GM23338 (cell line): ENCODE measurements around the gene OTUD7B. TPM values are rescaled to one million over a fixed set of nuclear protein-coding genes. Genes with fewer than 3 reads are reported as not detected.

ENCODE experiments used
- ATAC-seq: fragments of 200-7000 bp; cut with Tn5 transposase; 3 replicates; pipeline ENCODE4 v1.9.1; 2020
- DNase-seq: peaks from one replicate; pipeline ENCODE4 v3.0.0-alpha.2; 2015; ENCODE audit warnings: low spot score
- H2AFZ ChIP-seq: fragments of 200-600 bp; sonication (generic); 2 replicates; pipeline ENCODE4 v1.8.0; 2016; ENCODE audit warnings: antibody characterized with exemption, mild to moderate bottlenecking, moderate library complexity
- H3F3A ChIP-seq: fragments of 200-600 bp; sonication (generic); replicated peaks from 2 replicates; pipeline ENCODE4 v1.8.0; 2017; ENCODE audit warnings: antibody characterized with exemption, mixed run types, low read depth
- H3K27ac ChIP-seq: fragments of 200-600 bp; sonication (generic); 2 replicates; pipeline ENCODE4 v1.6.1; 2016; ENCODE audit warnings: low read depth
- H3K27me3 ChIP-seq: fragments of 200-600 bp; sonication (generic); 2 replicates; pipeline ENCODE4 v1.8.0; 2016; ENCODE audit warnings: mild to moderate bottlenecking, mixed run types, moderate library complexity; ENCODE audit not compliant: insufficient read depth
- H3K36me3 ChIP-seq: fragments of 200-600 bp; sonication (generic); 2 replicates; pipeline ENCODE4 v1.8.0; 2016; ENCODE audit warnings: mild to moderate bottlenecking; ENCODE audit not compliant: insufficient read depth
- H3K4me1 ChIP-seq: fragments of 200-600 bp; sonication (generic); 2 replicates; pipeline ENCODE4 v1.8.0; 2016; ENCODE audit warnings: mild to moderate bottlenecking, moderate library complexity; ENCODE audit not compliant: insufficient read depth
- H3K4me2 ChIP-seq: fragments of 200-600 bp; sonication (generic); 2 replicates; pipeline ENCODE4 v1.7.1; 2017; ENCODE audit warnings: mixed run types
- H3K4me3 ChIP-seq: fragments of 200-600 bp; sonication (generic); 2 replicates; pipeline ENCODE4 v1.6.1; 2016; ENCODE audit warnings: mixed run types
- H3K79me2 ChIP-seq: fragments of 200-600 bp; sonication (generic); replicated peaks from 2 replicates; pipeline ENCODE4 v1.8.0; 2017; ENCODE audit warnings: mild to moderate bottlenecking; ENCODE audit not compliant: insufficient read depth
- H3K9me2 ChIP-seq: fragments of 200-600 bp; sonication (generic); 2 replicates; pipeline ENCODE4 v1.8.0; 2017; ENCODE audit not compliant: insufficient read depth
- H4K20me1 ChIP-seq: fragments of 200-600 bp; sonication (generic); replicated peaks from 2 replicates; pipeline ENCODE4 v1.8.0; 2017; ENCODE audit warnings: mild to moderate bottlenecking; ENCODE audit not compliant: insufficient read depth
- H3K27ac Mint-ChIP-seq: 2 replicates; pipeline ENCODE4 v1.8.0; 2020; ENCODE audit warnings: inconsistent platforms, mild to moderate bottlenecking, moderate library complexity, mixed read lengths
- H3K27me3 Mint-ChIP-seq: 3 replicates; pipeline ENCODE4 v1.8.0; 2022; ENCODE audit warnings: low read depth, mild to moderate bottlenecking, moderate library complexity, mixed read lengths, inconsistent platforms; ENCODE audit not compliant: insufficient read depth, poor library complexity
- H3K36me3 Mint-ChIP-seq: 3 replicates; pipeline ENCODE4 v1.8.0; 2021; ENCODE audit warnings: low read depth, mild to moderate bottlenecking, inconsistent platforms, moderate library complexity, mixed read lengths
- H3K4me1 Mint-ChIP-seq: 3 replicates; pipeline ENCODE4 v1.8.0; 2020; ENCODE audit warnings: mild to moderate bottlenecking, inconsistent platforms, mixed read lengths
- H3K4me3 Mint-ChIP-seq: 3 replicates; pipeline ENCODE4 v1.8.0; 2021; ENCODE audit warnings: moderate library complexity, mild to moderate bottlenecking, inconsistent platforms, mixed read lengths
- H3K9me3 Mint-ChIP-seq: 3 replicates; pipeline ENCODE4 v1.8.0; 2020; ENCODE audit warnings: moderate library complexity, mild to moderate bottlenecking, inconsistent platforms, mixed read lengths
- CREB1 ChIP-seq: fragments of 250-450 bp; sonication (Bioruptor Pico); IDR thresholded peaks from 2 replicates; pipeline ENCODE4 v1.5.0; 2020; ENCODE audit warnings: low read depth, mild to moderate bottlenecking, moderate library complexity
- EZH2 ChIP-seq: fragments of 200-600 bp; sonication (generic); IDR thresholded peaks from one replicate; pipeline ENCODE4 v1.8.0; 2017; ENCODE audit warnings: antibody characterized with exemption, mild to moderate bottlenecking, low read depth; ENCODE audit not compliant: unreplicated experiment
- EZH2phosphoT487 ChIP-seq: fragments of 200-600 bp; sonication (generic); IDR thresholded peaks from one replicate; pipeline ENCODE4 v1.8.1; 2018; ENCODE audit warnings: antibody characterized with exemption; ENCODE audit not compliant: unreplicated experiment
- POLR2AphosphoS5 ChIP-seq: IDR thresholded peaks from 2 replicates; pipeline ENCODE4 v1.6.1; 2016; ENCODE audit warnings: antibody characterized with exemption, low read depth
- STAT1 ChIP-seq: IDR thresholded peaks from one replicate; pipeline ENCODE4 v1.6.1; 2016; ENCODE audit warnings: antibody characterized with exemption; ENCODE audit not compliant: unreplicated experiment
- ZNF114 ChIP-seq: fragments of 250-450 bp; sonication (Bioruptor Pico); IDR thresholded peaks from 2 replicates; pipeline ENCODE4 v1.5.0; 2020; ENCODE audit warnings: mild to moderate bottlenecking, moderate library complexity
- ZNF331 ChIP-seq: fragments of 250-450 bp; sonication (Bioruptor Pico); IDR thresholded peaks from 2 replicates; pipeline ENCODE4 v1.5.0; 2020; ENCODE audit warnings: low read depth, mild to moderate bottlenecking, moderate library complexity
- polyA plus RNA-seq: library from polyadenylated mRNA; unstranded; fragments of >200 nt; fragmentation: Nextera tagmentation; extraction: Ambion mirVana; gene quantifications from 2 replicates; pipeline ENCODE4 v1.2.1, GENCODE V29; 2016
- total RNA-seq: library from RNA; depleted of rRNA; stranded (reverse); fragments of >200 nt; shearing (Covaris generic); gene quantifications from 2 replicates; pipeline ENCODE4 v1.2.3, GENCODE V29; 2014
- TF ChIP-seq, protein P1 (sequence below): fragments of 250-450 bp; sonication (Bioruptor Pico); IDR thresholded peaks from 2 replicates; pipeline ENCODE4 v1.5.0; 2020; ENCODE audit warnings: mild to moderate bottlenecking, moderate library complexity
- TF ChIP-seq, protein P2 (sequence below): IDR thresholded peaks from 2 replicates; pipeline ENCODE4 v1.6.1; 2016; ENCODE audit warnings: antibody characterized with exemption

The OTUD7B gene
- total and polyA plus RNA-seq, 2 experiments from 2014 or later, result 3.7 to 9.9 TPM

DNA sequence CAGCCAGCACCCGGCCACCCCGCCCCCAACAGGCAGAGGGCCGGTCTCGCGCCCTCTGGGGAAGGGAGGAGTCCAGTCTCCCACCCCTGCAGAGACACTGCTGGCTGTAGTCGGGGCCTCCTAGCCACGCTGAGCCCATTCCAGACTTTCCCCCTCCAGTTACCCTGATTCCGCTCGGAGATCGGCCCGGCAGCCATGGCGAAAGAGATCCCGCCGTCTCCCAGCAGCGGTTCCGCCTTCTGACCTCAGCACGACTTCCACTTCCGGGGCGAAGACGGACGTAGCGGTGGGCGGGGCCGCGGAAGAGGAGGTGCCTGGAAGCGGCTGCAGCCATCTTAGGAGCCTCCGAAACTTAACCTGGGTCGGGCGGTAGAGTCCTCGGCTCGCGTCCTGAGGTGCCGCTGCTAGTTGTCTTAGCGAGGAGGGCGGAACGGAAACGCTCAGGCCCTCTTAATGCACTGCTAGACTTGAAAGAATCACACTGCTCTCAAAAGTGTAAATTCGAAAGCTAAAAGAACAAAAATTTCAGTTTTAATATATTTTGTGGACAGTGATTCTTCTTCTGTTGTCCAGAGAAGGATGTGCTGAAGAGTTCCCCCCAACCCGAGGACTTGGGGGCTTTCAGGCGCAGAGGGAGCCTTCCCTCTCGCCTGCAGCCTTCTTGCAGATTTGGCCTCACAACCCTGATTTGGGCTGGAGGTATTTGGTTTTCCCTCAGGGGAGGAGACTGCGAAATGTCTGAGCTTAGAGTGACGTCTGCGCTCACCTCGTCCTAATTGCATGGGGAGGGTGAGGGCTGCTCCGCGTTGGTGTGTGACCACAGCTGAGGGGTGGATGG lies 82.7 kb downstream of the OTUD7B start, which contains the start of gene SF3B4:
Gene SF3B4 (minus strand): TSS at position 241 of the 838 bp plus-strand sequence. CDS start 44 bp downstream, at position 197.
- Histone ChIP-seq H3K9me2 (no peaks in the 10 kb centered on the region), H2AFZ (no peak within 1 kb of the TSS)

DNA sequence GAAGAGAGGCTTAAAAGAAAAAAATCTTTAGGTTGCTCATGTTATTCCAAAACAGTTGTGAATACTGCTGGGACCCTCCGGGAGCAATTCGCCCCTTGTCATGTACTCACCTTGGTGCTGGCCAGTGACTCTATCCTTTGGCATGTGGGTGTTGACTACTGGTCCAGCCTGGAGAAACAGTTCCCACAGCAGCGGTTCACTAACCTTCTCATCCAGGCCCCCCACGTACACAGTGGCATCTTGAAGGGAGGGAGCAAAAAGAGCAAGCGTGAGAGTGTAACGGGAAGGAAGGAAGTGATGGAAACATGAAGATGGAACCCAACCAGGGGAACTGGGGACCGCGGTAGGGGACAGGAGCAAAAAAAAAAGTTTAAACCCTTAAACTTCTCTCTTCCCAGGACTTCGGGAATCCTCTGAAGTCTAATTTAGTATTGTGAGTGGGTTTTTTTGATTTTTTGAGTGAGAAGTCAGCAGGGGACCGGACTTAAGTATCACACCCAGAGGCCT lies 83.4 kb downstream of the OTUD7B start:
- no peaks in the 10 kb centered on the region for H3K27me3 ChIP-seq
- peaks cover 16% of the 10 kb centered on the region for H3K4me1 Mint-ChIP-seq
- peaks cover 12% of the 10 kb centered on the region for H4K20me1 ChIP-seq
- peak overlapping the region; percentile 75 for H3K4me3 ChIP-seq
- ATAC-seq (no peak), DNase-seq (no peak)
- peaks cover 40% of the 10 kb centered on the region for H3K36me3 ChIP-seq
- H3K36me3 Mint-ChIP-seq, result peaks cover 48% of the 10 kb centered on the region
- H3K4me2 ChIP-seq, result peak overlapping the region; percentile 88
- no peaks in the 10 kb centered on the region for H3K9me2 ChIP-seq
- H3F3A ChIP-seq, result peaks cover 16% of the 10 kb centered on the region
- no peaks in the 10 kb centered on the region for H3K9me3 Mint-ChIP-seq
- no peak overlapping the region for H2AFZ ChIP-seq
- H3K79me2 ChIP-seq, result peaks cover 32% of the 10 kb centered on the region
- peak overlapping the region; percentile 100 for H3K27ac ChIP-seq
- H3K4me3 Mint-ChIP-seq, result peak overlapping the region; percentile 98
- H3K27me3 Mint-ChIP-seq, result peaks cover 5% of the 10 kb centered on the region
- H3K4me1 ChIP-seq, result peaks cover 20% of the 10 kb centered on the region
- H3K27ac Mint-ChIP-seq, result peak overlapping the region; percentile 95
- TF ChIP-seq, protein P1, sequence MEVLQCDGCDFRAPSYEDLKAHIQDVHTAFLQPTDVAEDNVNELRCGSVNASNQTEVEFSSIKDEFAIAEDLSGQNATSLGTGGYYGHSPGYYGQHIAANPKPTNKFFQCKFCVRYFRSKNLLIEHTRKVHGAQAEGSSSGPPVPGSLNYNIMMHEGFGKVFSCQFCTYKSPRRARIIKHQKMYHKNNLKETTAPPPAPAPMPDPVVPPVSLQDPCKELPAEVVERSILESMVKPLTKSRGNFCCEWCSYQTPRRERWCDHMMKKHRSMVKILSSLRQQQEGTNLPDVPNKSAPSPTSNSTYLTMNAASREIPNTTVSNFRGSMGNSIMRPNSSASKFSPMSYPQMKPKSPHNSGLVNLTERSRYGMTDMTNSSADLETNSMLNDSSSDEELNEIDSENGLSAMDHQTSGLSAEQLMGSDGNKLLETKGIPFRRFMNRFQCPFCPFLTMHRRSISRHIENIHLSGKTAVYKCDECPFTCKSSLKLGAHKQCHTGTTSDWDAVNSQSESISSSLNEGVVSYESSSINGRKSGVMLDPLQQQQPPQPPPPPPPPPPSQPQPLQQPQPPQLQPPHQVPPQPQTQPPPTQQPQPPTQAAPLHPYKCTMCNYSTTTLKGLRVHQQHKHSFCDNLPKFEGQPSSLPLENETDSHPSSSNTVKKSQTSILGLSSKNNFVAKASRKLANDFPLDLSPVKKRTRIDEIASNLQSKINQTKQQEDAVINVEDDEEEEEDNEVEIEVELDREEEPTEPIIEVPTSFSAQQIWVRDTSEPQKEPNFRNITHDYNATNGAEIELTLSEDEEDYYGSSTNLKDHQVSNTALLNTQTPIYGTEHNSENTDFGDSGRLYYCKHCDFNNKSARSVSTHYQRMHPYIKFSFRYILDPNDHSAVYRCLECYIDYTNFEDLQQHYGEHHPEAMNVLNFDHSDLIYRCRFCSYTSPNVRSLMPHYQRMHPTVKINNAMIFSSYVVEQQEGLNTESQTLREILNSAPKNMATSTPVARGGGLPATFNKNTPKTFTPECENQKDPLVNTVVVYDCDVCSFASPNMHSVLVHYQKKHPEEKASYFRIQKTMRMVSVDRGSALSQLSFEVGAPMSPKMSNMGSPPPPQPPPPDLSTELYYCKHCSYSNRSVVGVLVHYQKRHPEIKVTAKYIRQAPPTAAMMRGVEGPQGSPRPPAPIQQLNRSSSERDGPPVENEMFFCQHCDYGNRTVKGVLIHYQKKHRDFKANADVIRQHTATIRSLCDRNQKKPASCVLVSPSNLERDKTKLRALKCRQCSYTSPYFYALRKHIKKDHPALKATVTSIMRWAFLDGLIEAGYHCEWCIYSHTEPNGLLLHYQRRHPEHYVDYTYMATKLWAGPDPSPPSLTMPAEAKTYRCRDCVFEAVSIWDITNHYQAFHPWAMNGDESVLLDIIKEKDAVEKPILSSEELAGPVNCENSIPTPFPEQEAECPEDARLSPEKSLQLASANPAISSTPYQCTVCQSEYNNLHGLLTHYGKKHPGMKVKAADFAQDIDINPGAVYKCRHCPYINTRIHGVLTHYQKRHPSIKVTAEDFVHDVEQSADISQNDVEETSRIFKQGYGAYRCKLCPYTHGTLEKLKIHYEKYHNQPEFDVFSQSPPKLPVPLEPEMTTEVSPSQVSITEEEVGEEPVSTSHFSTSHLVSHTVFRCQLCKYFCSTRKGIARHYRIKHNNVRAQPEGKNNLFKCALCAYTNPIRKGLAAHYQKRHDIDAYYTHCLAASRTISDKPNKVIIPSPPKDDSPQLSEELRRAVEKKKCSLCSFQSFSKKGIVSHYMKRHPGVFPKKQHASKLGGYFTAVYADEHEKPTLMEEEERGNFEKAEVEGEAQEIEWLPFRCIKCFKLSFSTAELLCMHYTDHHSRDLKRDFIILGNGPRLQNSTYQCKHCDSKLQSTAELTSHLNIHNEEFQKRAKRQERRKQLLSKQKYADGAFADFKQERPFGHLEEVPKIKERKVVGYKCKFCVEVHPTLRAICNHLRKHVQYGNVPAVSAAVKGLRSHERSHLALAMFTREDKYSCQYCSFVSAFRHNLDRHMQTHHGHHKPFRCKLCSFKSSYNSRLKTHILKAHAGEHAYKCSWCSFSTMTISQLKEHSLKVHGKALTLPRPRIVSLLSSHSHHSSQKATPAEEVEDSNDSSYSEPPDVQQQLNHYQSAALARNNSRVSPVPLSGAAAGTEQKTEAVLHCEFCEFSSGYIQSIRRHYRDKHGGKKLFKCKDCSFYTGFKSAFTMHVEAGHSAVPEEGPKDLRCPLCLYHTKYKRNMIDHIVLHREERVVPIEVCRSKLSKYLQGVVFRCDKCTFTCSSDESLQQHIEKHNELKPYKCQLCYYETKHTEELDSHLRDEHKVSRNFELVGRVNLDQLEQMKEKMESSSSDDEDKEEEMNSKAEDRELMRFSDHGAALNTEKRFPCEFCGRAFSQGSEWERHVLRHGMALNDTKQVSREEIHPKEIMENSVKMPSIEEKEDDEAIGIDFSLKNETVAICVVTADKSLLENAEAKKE (CRISPR knock-in tag), result no peak
- TF ChIP-seq POLR2AphosphoS5 (no peak), ZNF114 (CRISPR knock-in tag) (no peak), STAT1 (no peak), ZNF331 (no peak), EZH2phosphoT487 (no peak), EZH2 (no peak), CREB1 (CRISPR knock-in tag) (no peak)
- TF ChIP-seq, protein P2, sequence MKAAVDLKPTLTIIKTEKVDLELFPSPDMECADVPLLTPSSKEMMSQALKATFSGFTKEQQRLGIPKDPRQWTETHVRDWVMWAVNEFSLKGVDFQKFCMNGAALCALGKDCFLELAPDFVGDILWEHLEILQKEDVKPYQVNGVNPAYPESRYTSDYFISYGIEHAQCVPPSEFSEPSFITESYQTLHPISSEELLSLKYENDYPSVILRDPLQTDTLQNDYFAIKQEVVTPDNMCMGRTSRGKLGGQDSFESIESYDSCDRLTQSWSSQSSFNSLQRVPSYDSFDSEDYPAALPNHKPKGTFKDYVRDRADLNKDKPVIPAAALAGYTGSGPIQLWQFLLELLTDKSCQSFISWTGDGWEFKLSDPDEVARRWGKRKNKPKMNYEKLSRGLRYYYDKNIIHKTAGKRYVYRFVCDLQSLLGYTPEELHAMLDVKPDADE, result no peak

More for the DNA sequence above, 82.7 kb downstream of the OTUD7B start, which contains the start of gene SF3B4:
- peak within 1 kb of the TSS; percentile 75 for H3K4me3 ChIP-seq
- H3K36me3 ChIP-seq, result peaks cover 36% of the 10 kb centered on the region
- peak within 1 kb of the TSS; percentile 88 for H3K4me2 ChIP-seq
- peaks cover 43% of the 10 kb centered on the region for H3K36me3 Mint-ChIP-seq
- peaks cover 12% of the 10 kb centered on the region for H4K20me1 ChIP-seq
- peaks cover 32% of the 10 kb centered on the region for H3K79me2 ChIP-seq
- TF ChIP-seq STAT1 (no peak), CREB1 (CRISPR knock-in tag) (peak; percentile 84), POLR2AphosphoS5 (peak; percentile 94)
- TF ChIP-seq, protein P2, result peak; percentile 79; the same call in 1 of the 2 replicates
- H3K27me3 Mint-ChIP-seq, result peaks cover 5% of the 10 kb centered on the region
- no peaks in the 10 kb centered on the region for H3K27me3 ChIP-seq
- H3K27ac ChIP-seq, result peak within 1 kb of the TSS; percentile 100
- DNase-seq (peak; percentile 97), ATAC-seq (peak; percentile 97)
- H3K4me3 Mint-ChIP-seq, result peak within 1 kb of the TSS; percentile 98
- peak within 1 kb of the TSS; percentile 95 for H3K27ac Mint-ChIP-seq
- peaks cover 12% of the 10 kb centered on the region for H3F3A ChIP-seq
- H3K9me3 Mint-ChIP-seq, result no peaks in the 10 kb centered on the region
- H3K4me1 ChIP-seq, result peaks cover 20% of the 10 kb centered on the region
- H3K4me1 Mint-ChIP-seq, result peaks cover 16% of the 10 kb centered on the region
